ENCODE results near the gene RNF181. TPM values are rescaled to one million over a fixed set of nuclear protein-coding genes. Genes with fewer than 3 reads are reported as not detected.
"Not testable (repeated sequence)": the region's sequence is repeated elsewhere in the genome, so short reads cannot be mapped to it uniquely, and the experiment has no call there.

Gene RNF181
- total RNA-seq, 1 experiment from 2014 or later = 125 TPM

- ChIA-PET POLR2A (interaction anchor here (1.0 to 4.4 kb wide), 4 partner anchors 12 to 75 kb away, joined by 3 to 34 read pairs (median 20); partner anchors contain the start of genes MAT2A, RNF181, TMEM150A and VAMP8), CTCF (interaction anchor here (1.3 to 1.5 kb wide), 2 partner anchors 11 to 23 kb away, joined by 4 read pairs; partner anchors contain the start of gene TMEM150A)
- no peak for DNase-seq (ENCODE audit: unreplicated experiment)
- H3K36me3 Mint-ChIP-seq (ENCODE audit: insufficient read depth, unreplicated experiment) = peaks cover 40% of the 10 kb centered on the region
- no peak overlapping the region for H3K27ac Mint-ChIP-seq (ENCODE audit: low read depth, unreplicated experiment)
- H3K4me3 Mint-ChIP-seq (ENCODE audit: unreplicated experiment) = no peak overlapping the region
- H3K4me1 Mint-ChIP-seq (ENCODE audit: insufficient read depth, unreplicated experiment) = peaks cover 10% of the 10 kb centered on the region
- no peaks in the 10 kb centered on the region for H3K9me3 Mint-ChIP-seq (ENCODE audit: unreplicated experiment)
- H3K27me3 Mint-ChIP-seq (ENCODE audit: insufficient read depth, unreplicated experiment) = no peaks in the 10 kb centered on the region
- TF ChIP-seq CTCF (IDR thresholded peaks at IDR 0.05; ENCODE audit: unreplicated experiment) = no peak
- no TSS peak for BruUV-seq (replicated peaks)
- intact Hi-C loops (cut with micrococcal nuclease) = no loop called here
Observed at GRCh38 chr2:85613717-85614515, 18.4 kb downstream of the RNF181 start.

- BruUV-seq (replicated peaks); intact Hi-C loops (cut with micrococcal nuclease); H3K4me3 Mint-ChIP-seq (ENCODE audit: unreplicated experiment); H3K27me3 Mint-ChIP-seq (ENCODE audit: insufficient read depth, unreplicated experiment); H3K9me3 Mint-ChIP-seq (ENCODE audit: unreplicated experiment); DNase-seq (ENCODE audit: unreplicated experiment); H3K27ac Mint-ChIP-seq (ENCODE audit: low read depth, unreplicated experiment): not testable (repeated sequence)
- POLR2A ChIA-PET = interaction anchor here (1.4 to 4.3 kb wide), 4 partner anchors 10 to 37 kb away, joined by 3 to 34 read pairs (median 18); partner anchors contain the start of genes RNF181 and TMEM150A
- peaks cover 40% of the 10 kb centered on the region for H3K36me3 Mint-ChIP-seq (ENCODE audit: insufficient read depth, unreplicated experiment)
- H3K4me1 Mint-ChIP-seq (ENCODE audit: insufficient read depth, unreplicated experiment) = peaks cover 13% of the 10 kb centered on the region
- CTCF ChIA-PET = interaction anchor here (1.3 kb wide), 2 partner anchors 10 to 12 kb away, joined by 4 read pairs; partner anchors contain the start of gene TMEM150A
Observed at GRCh38 chr2:85614757-85615156, 19.2 kb downstream of the RNF181 start.

GRCh38 chr2:85615413-85615728, 19.8 kb downstream of the RNF181 start:
- peak overlapping the region; percentile 88 for H3K4me3 Mint-ChIP-seq (ENCODE audit: unreplicated experiment)
- H3K27ac Mint-ChIP-seq (ENCODE audit: low read depth, unreplicated experiment) = no peak overlapping the region
- BruUV-seq (replicated peaks) = no TSS peak
- intact Hi-C loops (cut with micrococcal nuclease) = no loop called here
- no peak for DNase-seq (ENCODE audit: unreplicated experiment)
- peaks cover 35% of the 10 kb centered on the region for H3K36me3 Mint-ChIP-seq (ENCODE audit: insufficient read depth, unreplicated experiment)
- no peaks in the 10 kb centered on the region for H3K27me3 Mint-ChIP-seq (ENCODE audit: insufficient read depth, unreplicated experiment)
- no peak for TF ChIP-seq CTCF (IDR thresholded peaks at IDR 0.05; ENCODE audit: unreplicated experiment)
- H3K4me1 Mint-ChIP-seq (ENCODE audit: insufficient read depth, unreplicated experiment) = peaks cover 9% of the 10 kb centered on the region
- ChIA-PET POLR2A (interaction anchor here (0.7 to 4.3 kb wide), 10 partner anchors 11 to 490 kb away, joined by 3 to 34 read pairs (median 4); partner anchors contain the start of genes ELMOD3, POLR1A, RETSAT and RNF181), CTCF (interaction anchor here (1.0 to 1.3 kb wide), 2 partner anchors 11 to 55 kb away, joined by 3 to 4 read pairs; no protein-coding TSS in a partner anchor)
- no peaks in the 10 kb centered on the region for H3K9me3 Mint-ChIP-seq (ENCODE audit: unreplicated experiment)

- H3K36me3 Mint-ChIP-seq (ENCODE audit: insufficient read depth, unreplicated experiment) = peaks cover 48% of the 10 kb centered on the region
- H3K27me3 Mint-ChIP-seq (ENCODE audit: insufficient read depth, unreplicated experiment); H3K9me3 Mint-ChIP-seq (ENCODE audit: unreplicated experiment); H3K4me1 Mint-ChIP-seq (ENCODE audit: insufficient read depth, unreplicated experiment); BruUV-seq (replicated peaks); intact Hi-C loops (cut with micrococcal nuclease); DNase-seq (ENCODE audit: unreplicated experiment): not testable (repeated sequence)
- H3K4me3 Mint-ChIP-seq (ENCODE audit: unreplicated experiment) = peak overlapping the region; percentile 88
- ChIA-PET POLR2A (interaction anchor here (2.1 to 4.3 kb wide), 3 partner anchors 13 to 40 kb away, joined by 6 to 34 read pairs (median 23); partner anchors contain the start of genes RNF181 and VAMP8), CTCF (interaction anchor here (0.6 to 1.7 kb wide), 4 partner anchors 18 to 196 kb away, joined by 3 to 6 read pairs (median 6); no protein-coding TSS in a partner anchor)
- H3K27ac Mint-ChIP-seq (ENCODE audit: low read depth, unreplicated experiment) = peak overlapping the region; percentile 46
Observed at GRCh38 chr2:85617723-85618122, 22.2 kb downstream of the RNF181 start.

- peaks cover 9% of the 10 kb centered on the region for H3K4me1 Mint-ChIP-seq (ENCODE audit: insufficient read depth, unreplicated experiment)
- peaks cover 66% of the 10 kb centered on the region for H3K36me3 Mint-ChIP-seq (ENCODE audit: insufficient read depth, unreplicated experiment)
- no peak overlapping the region for H3K27ac Mint-ChIP-seq (ENCODE audit: low read depth, unreplicated experiment)
- no peaks in the 10 kb centered on the region for H3K27me3 Mint-ChIP-seq (ENCODE audit: insufficient read depth, unreplicated experiment)
- CTCF ChIA-PET = interaction anchor here (0.6 to 6.4 kb wide), 5 partner anchors 13 to 228 kb away, joined by 3 to 47 read pairs (median 3); no protein-coding TSS in a partner anchor
- H3K4me3 Mint-ChIP-seq (ENCODE audit: unreplicated experiment) = no peak overlapping the region
- TF ChIP-seq CTCF (IDR thresholded peaks at IDR 0.05; ENCODE audit: unreplicated experiment) = no peak
- no peaks in the 10 kb centered on the region for H3K9me3 Mint-ChIP-seq (ENCODE audit: unreplicated experiment)
- no peak for DNase-seq (ENCODE audit: unreplicated experiment)
- POLR2A ChIA-PET = interaction anchor here (0.6 to 3.2 kb wide), 4 partner anchors 10 to 42 kb away, joined by 3 to 15 read pairs (median 6); partner anchors contain the start of genes RNF181, TMEM150A and VAMP8
- BruUV-seq (replicated peaks) = no TSS peak
- intact Hi-C loops (cut with micrococcal nuclease) = no loop called here
Observed at GRCh38 chr2:85619617-85620016, 24.1 kb downstream of the RNF181 start.

Measured in MCF 10A (cell line).